Measurements from ENCODE around the gene KRTAP6-3. TPM values are rescaled to one million over a fixed set of nuclear protein-coding genes. Genes with fewer than 3 reads are reported as not detected.

Gene KRTAP6-3
- total RNA-seq, 1 donor from 2014 or later, result not detected

Other genes starting within 250 kb of the KRTAP6-3 start
- gene KRTAP23-1, start 243.8 kb upstream of the KRTAP6-3 start, total RNA-seq, result not detected in 2 replicates
- not detected in 2 replicates for gene KRTAP13-2, start 220.2 kb upstream of the KRTAP6-3 start, total RNA-seq
- not detected in 2 replicates for gene KRTAP13-1, start 196.4 kb upstream of the KRTAP6-3 start, total RNA-seq
- gene KRTAP13-3, start 166.5 kb upstream of the KRTAP6-3 start, total RNA-seq, result not detected in 2 replicates
- gene KRTAP13-4, start 162.2 kb upstream of the KRTAP6-3 start, total RNA-seq, result not detected in 2 replicates
- not detected in 2 replicates for gene KRTAP15-1, start 152.2 kb upstream of the KRTAP6-3 start, total RNA-seq
- gene KRTAP19-1, start 112.1 kb upstream of the KRTAP6-3 start, total RNA-seq, result not detected in 2 replicates
- not detected in 2 replicates for gene KRTAP19-2, start 105.0 kb upstream of the KRTAP6-3 start, total RNA-seq
- not detected in 2 replicates for gene KRTAP19-3, start 100.4 kb upstream of the KRTAP6-3 start, total RNA-seq
- gene KRTAP19-4, start 95.3 kb upstream of the KRTAP6-3 start, total RNA-seq, result not detected in 2 replicates
- gene KRTAP19-5, start 90.3 kb upstream of the KRTAP6-3 start, total RNA-seq, result not detected in 2 replicates
- gene KRTAP19-6, start 50.6 kb upstream of the KRTAP6-3 start, total RNA-seq, result not detected in 2 replicates
- gene KRTAP19-7, start 31.1 kb upstream of the KRTAP6-3 start, total RNA-seq, result not detected in 2 replicates
- gene KRTAP22-2, start 2.0 kb upstream of the KRTAP6-3 start, total RNA-seq, result not detected in 2 replicates
- not detected in 2 replicates for gene KRTAP6-2, start 6.5 kb downstream of the KRTAP6-3 start, total RNA-seq
- gene KRTAP22-1, start 8.6 kb downstream of the KRTAP6-3 start, total RNA-seq, result not detected in 2 replicates
- not detected in 2 replicates for gene KRTAP6-1, start 21.5 kb downstream of the KRTAP6-3 start, total RNA-seq
- not detected in 2 replicates for gene KRTAP20-1, start 24.0 kb downstream of the KRTAP6-3 start, total RNA-seq
- not detected in 2 replicates for gene KRTAP20-4, start 28.2 kb downstream of the KRTAP6-3 start, total RNA-seq
- gene KRTAP20-2, start 42.8 kb downstream of the KRTAP6-3 start, total RNA-seq, result not detected in 2 replicates
- not detected in 2 replicates for gene KRTAP20-3, start 50.4 kb downstream of the KRTAP6-3 start, total RNA-seq
- gene KRTAP21-3, start 126.3 kb downstream of the KRTAP6-3 start, total RNA-seq, result not detected in 2 replicates
- gene KRTAP21-2, start 154.8 kb downstream of the KRTAP6-3 start, total RNA-seq, result not detected in 2 replicates
- gene KRTAP21-1, start 163.0 kb downstream of the KRTAP6-3 start, total RNA-seq, result not detected in 2 replicates
- not detected in 2 replicates for gene KRTAP8-1, start 220.8 kb downstream of the KRTAP6-3 start, total RNA-seq
- gene KRTAP7-1, start 237.3 kb downstream of the KRTAP6-3 start, total RNA-seq, result not detected in 2 replicates

Measured in activated CD4-positive, alpha-beta T cell treated with anti-CD3 and anti-CD28 coated beads, Interleukin-2, amount 10 ng/mL, durations not matched to agents 24 days and 14 days (primary cell).